Neuronal stem cell (in vitro differentiated cells): ENCODE measurements around the gene NAALADL2.

ENCODE experiments used
- DNase-seq: peaks from one replicate; pipeline ENCODE4 v3.0.0-alpha.2; 2013; ENCODE audit warnings: low spot score
- H2AFZ ChIP-seq: one replicate; pipeline ENCODE4 v1.6.1; 2013; ENCODE audit warnings: mild to moderate bottlenecking, low read length, inconsistent platforms
- H2AK5ac ChIP-seq: 2 replicates; pipeline ENCODE4 v1.6.1; 2013; ENCODE audit warnings: low read depth, mild to moderate bottlenecking, inconsistent platforms, low read length, moderate library complexity, mixed read lengths
- H2BK120ac ChIP-seq: 2 replicates; pipeline ENCODE4 v1.6.1; 2013; ENCODE audit warnings: low read depth, mild to moderate bottlenecking, inconsistent platforms, low read length, moderate library complexity, mixed read lengths
- H2BK12ac ChIP-seq: one replicate; pipeline ENCODE4 v1.6.1; 2013; ENCODE audit warnings: low read length, inconsistent platforms
- H2BK15ac ChIP-seq: 2 replicates; pipeline ENCODE4 v1.6.1; 2013; ENCODE audit warnings: mild to moderate bottlenecking, low read length, inconsistent platforms, mixed read lengths
- H2BK5ac ChIP-seq: one replicate; pipeline ENCODE4 v1.6.1; 2013; ENCODE audit warnings: inconsistent platforms, mild to moderate bottlenecking, low read length, moderate library complexity
- H3K14ac ChIP-seq: one replicate; pipeline ENCODE4 v1.6.1; 2013; ENCODE audit warnings: low read length, inconsistent platforms
- H3K18ac ChIP-seq: 2 replicates; pipeline ENCODE4 v1.6.1; 2013; ENCODE audit warnings: low read length, inconsistent platforms
- H3K23ac ChIP-seq: 2 replicates; pipeline ENCODE4 v1.6.1; 2013; ENCODE audit warnings: low read depth, mild to moderate bottlenecking, mixed read lengths, low read length, inconsistent platforms; ENCODE audit not compliant: poor library complexity
- H3K27ac ChIP-seq: replicated peaks from 3 replicates; pipeline ENCODE4 v1.5.1; 2013; ENCODE audit warnings: low read length, inconsistent platforms
- H3K27me3 ChIP-seq, 3 experiments: 2 replicates each; pipeline ENCODE4 v1.6.1; 2013; ENCODE audit warnings: low read length in 3 of 3, mild to moderate bottlenecking in 2 of 3, inconsistent platforms in 1 of 3, low read depth in 1 of 3, mixed read lengths in 1 of 3, moderate library complexity in 1 of 3; ENCODE audit not compliant: control insufficient read depth in 3 of 3, insufficient read depth in 3 of 3
- H3K36me3 ChIP-seq, 2 donors: replicated peaks in 1 of 2; 2 replicates each; pipeline ENCODE4 v1.6.1; 2013; ENCODE audit warnings: low read length in 2 of 2; ENCODE audit not compliant: control insufficient read depth in 2 of 2, insufficient read depth in 2 of 2
- H3K4ac ChIP-seq: 2 replicates; pipeline ENCODE4 v1.6.1; 2013; ENCODE audit warnings: inconsistent platforms, mild to moderate bottlenecking, low read length, moderate library complexity
- H3K4me1 ChIP-seq, 2 donors: 1 replicate in 1 of 2; 2 replicates in 1 of 2; pipeline ENCODE4 v1.6.1; 2013; ENCODE audit warnings: low read length in 2 of 2, low read depth in 1 of 2; ENCODE audit not compliant: control insufficient read depth in 2 of 2, insufficient read depth in 1 of 2
- H3K4me2 ChIP-seq: one replicate; pipeline ENCODE4 v1.6.1; 2013; ENCODE audit warnings: mild to moderate bottlenecking, low read length, inconsistent platforms; ENCODE audit not compliant: insufficient read depth, poor library complexity, severe bottlenecking
- H3K4me3 ChIP-seq, 2 donors: 2 replicates each; pipeline ENCODE4 v1.5.1; 2013; ENCODE audit warnings: low read length in 2 of 2, mild to moderate bottlenecking in 2 of 2, inconsistent platforms in 1 of 2, moderate library complexity in 1 of 2
- H3K79me1 ChIP-seq: one replicate; pipeline ENCODE4 v1.6.1; 2013; ENCODE audit warnings: low read depth, mild to moderate bottlenecking, inconsistent platforms, low read length, moderate library complexity
- H3K9ac ChIP-seq: one replicate; pipeline ENCODE4 v1.6.1; 2013; ENCODE audit warnings: mild to moderate bottlenecking, low read depth, low read length, inconsistent platforms; ENCODE audit not compliant: poor library complexity
- H3K9me3 ChIP-seq, 2 donors: replicated peaks in 1 of 2; 2 replicates each; pipeline versions ENCODE3 to v1.6.1; 2013; ENCODE audit warnings: low read length in 2 of 2, mild to moderate bottlenecking in 2 of 2, inconsistent platforms in 1 of 2, low read depth in 1 of 2, mixed read lengths in 1 of 2, moderate library complexity in 1 of 2; ENCODE audit not compliant: control insufficient read depth in 2 of 2, insufficient read depth in 1 of 2
- H4K8ac ChIP-seq: one replicate; pipeline ENCODE4 v1.6.1; 2013; ENCODE audit warnings: low read depth, mild to moderate bottlenecking, inconsistent platforms, low read length, moderate library complexity
- H4K91ac ChIP-seq: one replicate; pipeline ENCODE4 v1.6.1; 2013; ENCODE audit warnings: low read length, low read depth, mild to moderate bottlenecking, inconsistent platforms; ENCODE audit not compliant: poor library complexity
- WGBS, 2 donors: extraction: QIAGEN DNeasy Blood & Tissue Kit; methylation state at CpG; one replicate each; pipeline ENCODE4 v1.1.7; 2013; ENCODE audit warnings: missing lambda C conversion rate in 2 of 2, mixed read lengths in 1 of 2; ENCODE audit not compliant: insufficient read length in 2 of 2, insufficient replicate concordance in 1 of 2; ENCODE audit errors: extremely low coverage in 2 of 2; 5-methylcytosine and 5-hydroxymethylcytosine counted together

The NAALADL2 gene

GRCh38 chr3:175731543-175731942 lies 872.4 kb downstream of the NAALADL2 start:
- Histone ChIP-seq H3K4ac (no peak overlapping the region), H2BK15ac (no peak overlapping the region), H2BK12ac (no peak overlapping the region), H3K4me1 (no peaks in the 10 kb centered on the region), H3K23ac (no peak overlapping the region), H3K9me3 (peaks cover 0 to 4% of the 10 kb centered on the region in 2 donors), H4K91ac (no peak overlapping the region), H3K27me3 (no peaks in the 10 kb centered on the region), H3K4me3 (no peak overlapping the region), H4K8ac (no peak overlapping the region), H3K9ac (no peak overlapping the region), H3K18ac (no peak overlapping the region), H3K79me1 (no peaks in the 10 kb centered on the region), H2BK5ac (no peak overlapping the region), H2AK5ac (no peak overlapping the region), H2BK120ac (no peak overlapping the region), H3K4me2 (no peak overlapping the region), H3K27ac (no peak overlapping the region), H3K36me3 (no peaks in the 10 kb centered on the region), H2AFZ (no peak overlapping the region), H3K14ac (no peak overlapping the region)
- DNase-seq = no peak
- no CpG with 5 or more reads among the region's 3 CpGs for WGBS, 2 donors

- no peak overlapping the region for H3K18ac ChIP-seq
- no peaks in the 10 kb centered on the region for H3K27me3 ChIP-seq
- no peak overlapping the region for H2BK15ac ChIP-seq
- no peak overlapping the region for H2AK5ac ChIP-seq
- no peak overlapping the region for H2BK12ac ChIP-seq
- no peak overlapping the region for H3K23ac ChIP-seq
- DNase-seq = no peak
- H3K9me3 ChIP-seq = peaks cover 0 to 4% of the 10 kb centered on the region in 2 donors
- no peak overlapping the region for H2BK120ac ChIP-seq
- H3K4me2 ChIP-seq = no peak overlapping the region
- H4K8ac ChIP-seq = no peak overlapping the region
- no peak overlapping the region for H3K27ac ChIP-seq
- no peak overlapping the region for H2AFZ ChIP-seq
- H3K36me3 ChIP-seq = no peaks in the 10 kb centered on the region
- no peaks in the 10 kb centered on the region for H3K79me1 ChIP-seq
- H3K4me1 ChIP-seq = no peaks in the 10 kb centered on the region
- no peak overlapping the region for H4K91ac ChIP-seq
- no CpG with 5 or more reads among the region's 2 CpGs for WGBS, 2 donors
- H2BK5ac ChIP-seq = no peak overlapping the region
- no peak overlapping the region for H3K4ac ChIP-seq
- no peak overlapping the region for H3K4me3 ChIP-seq
- H3K9ac ChIP-seq = no peak overlapping the region
- H3K14ac ChIP-seq = no peak overlapping the region
These were observed 872.9 kb downstream of the NAALADL2 start for GRCh38 chr3:175732017-175732416.

- Histone ChIP-seq H3K27ac (no peak overlapping the region), H3K4me3 (no peak overlapping the region), H3K18ac (no peak overlapping the region), H3K14ac (no peak overlapping the region), H3K4ac (no peak overlapping the region), H2BK120ac (no peak overlapping the region), H2BK5ac (no peak overlapping the region), H3K9ac (no peak overlapping the region), H2BK12ac (no peak overlapping the region), H3K4me2 (no peak overlapping the region), H3K79me1 (no peaks in the 10 kb centered on the region), H3K27me3 (no peaks in the 10 kb centered on the region), H4K91ac (no peak overlapping the region), H3K36me3 (no peaks in the 10 kb centered on the region), H3K9me3 (peaks cover 0 to 4% of the 10 kb centered on the region in 2 donors), H2AK5ac (no peak overlapping the region), H3K4me1 (no peaks in the 10 kb centered on the region), H4K8ac (no peak overlapping the region), H3K23ac (no peak overlapping the region), H2BK15ac (no peak overlapping the region), H2AFZ (no peak overlapping the region)
- DNase-seq = no peak
- whole genome bisulfite sequencing, 2 donors = no CpG with 5 or more reads among the region's 3 CpGs
These were observed 876.7 kb downstream of the NAALADL2 start for GRCh38 chr3:175735866-175736265.

- Histone ChIP-seq H3K4me1 (no peaks in the 10 kb centered on the region), H3K4ac (no peak overlapping the region), H3K9ac (no peak overlapping the region), H3K4me2 (no peak overlapping the region), H3K79me1 (no peaks in the 10 kb centered on the region), H4K91ac (no peak overlapping the region), H2BK5ac (no peak overlapping the region), H4K8ac (no peak overlapping the region), H3K18ac (no peak overlapping the region), H3K27ac (no peak overlapping the region), H2AK5ac (no peak overlapping the region), H3K27me3 (no peaks in the 10 kb centered on the region), H2BK120ac (no peak overlapping the region), H3K23ac (no peak overlapping the region), H3K36me3 (no peaks in the 10 kb centered on the region), H2AFZ (no peak overlapping the region), H3K4me3 (no peak overlapping the region), H3K9me3 (peaks cover 0 to 4% of the 10 kb centered on the region in 2 donors), H3K14ac (no peak overlapping the region), H2BK15ac (no peak overlapping the region), H2BK12ac (no peak overlapping the region)
- DNase-seq = no peak
- no CpG with 5 or more reads among the region's 7 CpGs for WGBS, 2 donors
These were observed 878.8 kb downstream of the NAALADL2 start for GRCh38 chr3:175737646-175738572.
